NB4 (cell line): ENCODE measurements around the gene HGD.

Source experiments
- CTCF ChIP-seq: IDR thresholded peaks from one replicate; pipeline ENCODE4 v1.5.1; 2012; ENCODE audit warnings: low read depth, low read length
- MAX ChIP-seq: IDR thresholded peaks from 2 replicates; pipeline ENCODE4 v1.6.1; 2011; ENCODE audit warnings: low read depth, low read length
- MYC ChIP-seq: IDR thresholded peaks from 2 replicates; pipeline ENCODE4 v1.6.1; 2011; ENCODE audit warnings: low read depth, low read length

- no peak for TF ChIP-seq CTCF
- TF ChIP-seq MAX, result no peak
- no peak for TF ChIP-seq MYC
Measured at GRCh38 chr3:120683213-120683612, 1.2 kb upstream of the HGD start.
